Subcutaneous adipose tissue (tissue), 4 donors: ENCODE results near the gene SLC35F6. TPM values are rescaled to one million over a fixed set of nuclear protein-coding genes. Genes with fewer than 3 reads are reported as not detected.

Source experiments
- total RNA-seq, 4 donors: library from RNA; depleted of rRNA; stranded (reverse); fragments of >200 nt; gene quantifications; one replicate each; pipeline ENCODE4 v1.1.0, GENCODE V29; 2016
- TF ChIP-seq, protein P1 (sequence below): fragments of 450-650 bp; IDR thresholded peaks from one replicate; pipeline ENCODE4 v1.5.1; 2016; ENCODE audit warnings: low read depth, mild to moderate bottlenecking, control low read depth, antibody characterized with exemption, moderate library complexity

SLC35F6 gene
- total RNA-seq, 4 donors from 2014 or later: 49.5 to 63.1 (median 51.7) TPM

DNA sequence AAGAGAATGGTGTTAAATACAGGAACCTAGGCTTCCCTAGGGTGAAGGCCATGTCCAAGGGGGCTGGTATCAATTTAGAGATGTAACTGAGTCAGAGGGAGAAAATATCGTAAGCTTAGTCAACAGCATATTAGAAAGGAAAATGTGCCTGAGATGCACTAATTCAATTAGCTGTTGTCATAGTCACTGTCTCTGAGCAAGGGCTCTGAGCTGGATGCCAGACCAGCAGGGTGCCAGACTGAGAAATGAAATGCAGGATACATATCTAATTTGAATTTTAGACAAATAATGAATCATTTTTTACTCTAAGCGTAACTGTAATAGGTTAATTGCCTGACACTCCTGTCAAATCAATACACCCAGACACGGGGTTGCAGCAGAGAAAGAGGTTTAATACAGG is 11.4 kb upstream of the SLC35F6 start:
- TF ChIP-seq, protein P1, sequence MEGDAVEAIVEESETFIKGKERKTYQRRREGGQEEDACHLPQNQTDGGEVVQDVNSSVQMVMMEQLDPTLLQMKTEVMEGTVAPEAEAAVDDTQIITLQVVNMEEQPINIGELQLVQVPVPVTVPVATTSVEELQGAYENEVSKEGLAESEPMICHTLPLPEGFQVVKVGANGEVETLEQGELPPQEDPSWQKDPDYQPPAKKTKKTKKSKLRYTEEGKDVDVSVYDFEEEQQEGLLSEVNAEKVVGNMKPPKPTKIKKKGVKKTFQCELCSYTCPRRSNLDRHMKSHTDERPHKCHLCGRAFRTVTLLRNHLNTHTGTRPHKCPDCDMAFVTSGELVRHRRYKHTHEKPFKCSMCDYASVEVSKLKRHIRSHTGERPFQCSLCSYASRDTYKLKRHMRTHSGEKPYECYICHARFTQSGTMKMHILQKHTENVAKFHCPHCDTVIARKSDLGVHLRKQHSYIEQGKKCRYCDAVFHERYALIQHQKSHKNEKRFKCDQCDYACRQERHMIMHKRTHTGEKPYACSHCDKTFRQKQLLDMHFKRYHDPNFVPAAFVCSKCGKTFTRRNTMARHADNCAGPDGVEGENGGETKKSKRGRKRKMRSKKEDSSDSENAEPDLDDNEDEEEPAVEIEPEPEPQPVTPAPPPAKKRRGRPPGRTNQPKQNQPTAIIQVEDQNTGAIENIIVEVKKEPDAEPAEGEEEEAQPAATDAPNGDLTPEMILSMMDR: no peak

DNA sequence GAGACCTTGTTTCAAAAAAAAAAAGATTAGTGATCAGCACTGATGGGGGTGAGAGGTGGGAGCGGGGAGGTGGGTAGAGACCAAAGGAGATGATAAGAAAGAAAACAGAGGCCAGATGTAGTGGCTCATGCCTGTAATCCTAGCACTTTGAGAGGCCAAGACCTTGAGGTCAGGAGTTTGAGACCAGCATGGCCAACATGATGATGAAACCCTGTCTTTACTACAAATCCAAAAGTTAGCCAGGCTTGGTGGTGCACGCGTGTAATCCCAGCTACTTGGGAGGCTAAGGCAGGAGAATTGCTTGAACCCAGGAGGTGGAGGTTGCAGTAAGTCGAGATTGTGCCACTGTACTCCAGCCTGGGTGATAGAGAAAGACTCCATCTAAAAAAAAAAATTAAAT is 9.5 kb upstream of the SLC35F6 start:
- TF ChIP-seq, protein P1: no peak

DNA sequence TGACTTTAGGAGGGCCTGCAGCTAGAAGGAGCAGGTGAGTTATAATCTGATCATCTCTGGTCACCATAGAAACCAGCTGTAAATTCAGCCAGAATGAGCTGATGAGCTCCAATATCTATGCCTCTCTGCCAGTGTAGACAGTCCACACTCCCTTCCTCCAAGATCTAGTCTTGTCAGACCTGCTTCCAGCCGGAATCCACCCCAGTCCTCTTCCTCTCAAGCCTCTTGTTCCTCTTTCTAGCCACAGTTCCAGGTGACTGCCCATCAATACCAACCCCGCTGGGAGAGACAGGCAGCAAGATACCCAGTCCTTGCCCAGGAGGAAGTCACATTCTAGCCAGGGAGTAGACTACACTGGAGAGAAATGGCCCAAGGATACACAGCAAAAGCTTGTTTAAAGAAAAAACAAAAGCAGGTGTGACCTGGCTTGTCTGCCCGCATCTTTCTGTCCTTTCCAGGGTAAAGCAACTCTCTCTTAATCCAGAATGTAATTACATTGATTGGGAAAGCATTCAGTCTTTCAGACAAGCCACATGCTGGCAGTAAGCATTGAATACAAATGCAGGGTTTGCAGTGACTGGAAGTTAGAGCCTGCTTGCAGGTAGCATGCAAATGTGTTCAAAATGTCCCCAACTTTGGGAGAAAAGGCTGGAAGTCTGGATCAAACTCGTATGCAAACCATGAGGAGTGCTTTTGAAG is 9.0 kb upstream of the SLC35F6 start:
- TF ChIP-seq, protein P1: no peak

DNA sequence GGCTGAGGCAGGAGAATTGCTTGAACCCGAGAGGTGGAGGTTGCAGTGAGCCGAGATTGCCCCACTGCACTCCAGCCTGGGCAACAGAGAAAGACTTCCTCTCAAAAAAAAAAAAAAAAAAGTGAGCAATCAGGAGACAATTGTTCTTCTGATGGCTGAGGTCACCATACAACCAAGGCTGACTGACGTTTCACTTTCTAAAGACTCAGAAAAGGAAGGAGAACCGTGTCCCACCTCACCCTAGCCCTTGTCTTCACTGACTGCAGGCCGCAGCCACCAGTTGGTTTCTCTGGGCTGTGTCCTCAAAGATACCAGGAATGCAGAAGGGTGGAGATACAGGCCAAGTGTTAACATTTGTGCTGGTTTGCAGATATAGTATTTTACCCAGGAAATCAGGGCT is 7.7 kb upstream of the SLC35F6 start:
- TF ChIP-seq, protein P1: no peak

DNA sequence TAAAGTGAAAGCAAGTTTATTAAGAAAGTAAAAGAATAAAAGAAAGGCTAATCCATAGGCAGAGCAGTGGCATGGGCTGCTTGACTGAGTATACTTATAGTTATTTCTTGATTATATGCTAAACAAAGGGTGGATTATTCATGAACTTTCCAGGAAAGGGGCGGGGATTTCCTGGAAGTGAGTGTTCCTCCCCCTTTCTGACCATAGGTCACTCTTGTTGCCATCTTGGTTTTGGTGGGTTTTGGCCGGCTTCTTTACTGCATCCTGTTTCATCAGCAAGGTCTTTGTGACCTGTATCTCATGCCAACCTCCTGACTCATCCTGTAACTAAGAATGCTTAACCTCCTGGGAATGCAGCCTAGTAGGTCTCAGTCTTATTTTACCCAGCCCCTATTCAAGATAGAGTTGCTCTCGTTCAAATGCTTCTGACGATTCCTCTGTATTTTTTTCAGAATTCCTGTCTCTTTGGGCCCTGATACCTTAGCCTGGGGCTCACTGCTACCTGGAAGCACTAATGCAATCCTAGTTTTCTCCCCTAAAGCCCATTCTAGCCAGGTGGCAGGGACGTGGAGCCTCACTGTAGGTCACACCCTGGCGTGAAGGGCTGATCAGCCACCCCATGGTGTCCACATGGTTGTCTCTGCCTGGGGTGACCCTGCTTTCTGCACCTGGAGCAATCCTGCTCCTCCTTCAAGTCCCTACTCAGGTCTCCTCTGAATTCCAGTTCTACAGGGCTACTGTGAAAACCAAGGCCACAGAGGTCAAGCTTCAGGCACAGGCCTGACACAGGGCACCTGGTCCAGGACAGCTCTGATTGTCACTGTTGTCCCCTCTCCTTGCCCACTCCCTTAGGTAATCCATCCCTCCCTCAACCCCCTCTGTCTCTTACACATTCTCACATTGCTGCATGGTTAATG is 6.0 kb upstream of the SLC35F6 start:
- TF ChIP-seq, protein P1: no peak

DNA sequence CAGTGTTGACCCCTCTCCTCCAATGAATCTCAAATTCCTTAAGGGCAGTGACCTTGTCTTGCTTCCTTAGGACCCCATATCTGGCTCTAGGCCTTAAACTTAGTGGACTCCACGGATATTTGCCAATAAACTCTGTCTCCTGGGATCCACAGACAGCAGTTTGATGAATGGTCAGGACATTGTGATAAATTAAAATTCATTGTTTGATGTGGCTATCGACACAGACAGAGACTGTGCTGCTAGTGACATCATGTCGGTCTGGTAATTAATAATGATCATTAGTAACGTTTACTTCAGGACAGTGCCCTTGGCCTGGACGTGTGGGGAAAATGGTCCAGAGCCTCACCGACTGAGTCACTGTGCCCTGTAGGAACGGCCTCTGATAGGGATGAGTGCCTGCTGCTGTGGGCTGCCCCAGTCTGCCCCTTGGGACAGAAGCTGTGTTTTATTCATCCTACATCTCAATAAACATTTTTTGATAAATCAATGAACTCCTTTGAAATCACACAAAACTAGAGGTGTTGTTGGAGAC is 5.2 kb upstream of the SLC35F6 start:
- TF ChIP-seq, protein P1: no peak

DNA sequence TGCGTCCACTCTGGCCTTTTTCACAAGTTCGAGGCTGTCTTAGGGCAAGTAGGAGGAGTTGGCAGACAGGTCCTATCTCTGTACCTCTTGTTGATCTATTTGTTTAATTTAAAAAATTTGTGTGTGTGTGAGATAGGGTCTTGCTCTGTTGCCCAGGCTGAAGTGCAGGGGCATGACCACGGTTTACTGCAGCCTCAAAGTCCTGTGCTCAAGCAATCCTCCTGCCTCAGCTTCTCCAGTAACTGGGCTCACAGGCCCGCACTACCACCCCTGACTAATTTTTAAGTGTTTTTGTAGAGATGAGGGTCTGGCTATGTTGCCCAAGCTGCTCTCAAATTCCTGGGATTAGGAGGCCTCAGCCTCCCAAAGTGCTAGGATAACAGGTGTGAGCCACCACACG is 4.2 kb upstream of the SLC35F6 start:
- TF ChIP-seq, protein P1: no peak
